Sigmoid colon (tissue), 7 donors: ENCODE results near the gene PIWIL4. TPM values are rescaled to one million over a fixed set of nuclear protein-coding genes. Genes with fewer than 3 reads are reported as not detected.
A peak's percentile ranks its signal among the peaks of the same experiment; 100 is the strongest.
"Not testable (repeated sequence)": the region's sequence is repeated elsewhere in the genome, so short reads cannot be mapped to it uniquely, and the experiment has no call there.

Experiments used
- DNase-seq: peaks from one replicate; pipeline ENCODE4 v3.0.0-alpha.2; 2019
- H3K27ac ChIP-seq, 4 donors: fragments of 200-600 bp; sonication (generic); one replicate each; pipeline ENCODE4 v1.5.1; 2016 to 2019; ENCODE audit warnings: mild to moderate bottlenecking in 1 of 4
- H3K27me3 ChIP-seq, 3 donors: fragments of 200-600 bp; sonication (generic); one replicate each; pipeline ENCODE4 v1.5.1; 2019; ENCODE audit warnings: mild to moderate bottlenecking in 1 of 3
- H3K36me3 ChIP-seq, 4 donors: fragments of 200-600 bp; sonication (generic); one replicate each; pipeline ENCODE4 v1.5.1; 2016 to 2019
- H3K4me1 ChIP-seq, 4 donors: fragments of 200-600 bp; sonication (generic); one replicate each; pipeline ENCODE4 v1.5.1; 2017 to 2019
- H3K4me3 ChIP-seq, 4 donors: fragments of 200-600 bp; sonication (generic); one replicate each; pipeline ENCODE4 v1.5.1; 2017 to 2019; ENCODE audit warnings: mild to moderate bottlenecking in 2 of 4, moderate library complexity in 1 of 4
- H3K9me3 ChIP-seq, 4 donors: fragments of 200-600 bp in 3 of 4; sonication (generic) in 3 of 4; one replicate each; pipeline versions ENCODE4 v1.5.1 to v1.6.1; 2013 to 2019
- CTCF ChIP-seq, 4 experiments: fragments of 450-650 bp in 3 of 4; fragments of 200-600 bp in 1 of 4; IDR thresholded peaks; one replicate each; pipeline ENCODE4 v1.5.1; 2016 to 2019; ENCODE audit warnings: antibody characterized with exemption in 4 of 4, mild to moderate bottlenecking in 3 of 4, moderate library complexity in 2 of 4
- EP300 ChIP-seq, 4 donors: sonication (generic); formaldehyde crosslinking; IDR thresholded peaks; one replicate each; pipeline ENCODE4 v1.6.1; 2017; ENCODE audit warnings: antibody characterized with exemption in 4 of 4
- POLR2A ChIP-seq, 2 donors: fragments of 450-650 bp; IDR thresholded peaks; one replicate each; pipeline ENCODE4 v1.6.1; 2016; ENCODE audit warnings: antibody characterized with exemption in 2 of 2, mild to moderate bottlenecking in 2 of 2, moderate library complexity in 2 of 2
- POLR2AphosphoS5 ChIP-seq, 4 donors: sonication (generic); formaldehyde crosslinking; IDR thresholded peaks; one replicate each; pipeline ENCODE4 v1.6.1; 2017; ENCODE audit warnings: antibody characterized with exemption in 4 of 4
- WGBS, 2 donors: extraction: QIAGEN DNeasy Blood & Tissue Kit; methylation state at CpG; one replicate each; pipeline ENCODE4 v1.1.7; 2013; 5-methylcytosine and 5-hydroxymethylcytosine counted together
- intact Hi-C: fragments of 100-400 bp; cut with DNase I; formaldehyde crosslinking; loops from one replicate; pipeline ENCODE4 v1.15.1; 2023
- polyA plus RNA-seq, 3 donors: library from polyadenylated mRNA; stranded (reverse); fragments of 200-250 nt; gene quantifications; one replicate each; pipeline ENCODE4 v1.2.3, GENCODE V29; 2013
- total RNA-seq, 4 donors: library from RNA; depleted of rRNA; stranded (reverse); fragments of >200 nt; gene quantifications; one replicate each; pipeline ENCODE4 v1.1.0, GENCODE V29; 2016
- donor health status: healthy with polysubstance abuse.
- donor health status: Bipolar disorder and iron deficiency.
- donor health status: healthy.

The PIWIL4 gene
- total and polyA plus RNA-seq, 7 donors, result 3.5 to 8.1 (median 4.3) TPM

DNA sequence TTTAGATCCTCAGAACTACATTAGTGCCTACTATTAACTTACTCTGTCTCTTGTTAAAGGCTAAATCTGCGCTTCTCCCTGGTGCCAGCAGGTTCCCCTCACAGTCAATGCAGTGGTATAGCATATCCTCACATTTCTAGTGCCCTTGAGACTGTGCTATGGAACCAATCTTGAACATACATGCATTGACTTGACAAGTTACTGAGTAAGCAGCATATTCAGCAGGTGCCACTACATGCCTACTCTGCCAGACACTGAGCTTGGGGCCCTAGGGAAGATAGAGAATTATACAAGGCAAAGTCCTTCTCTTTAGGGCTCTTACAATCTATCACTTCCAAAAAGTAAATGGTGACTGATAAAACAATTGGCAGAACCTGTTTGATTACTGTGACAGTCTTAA is 20.3 kb upstream of the PIWIL4 start:
- TF ChIP-seq EP300 (IDR thresholded peaks at IDR 0.05) (no peak), POLR2A (IDR thresholded peaks at IDR 0.05) (peak in 1 of 2 donors; percentile 12)
- no peaks in the 10 kb centered on the region for H3K27me3 ChIP-seq
- peak overlapping the region in 1 of 4 donors; percentile 72 for H3K4me3 ChIP-seq
- DNase-seq, result no peak
- H3K4me1 ChIP-seq, result peaks cover 0 to 58% (median 50%) of the 10 kb centered on the region in 4 donors
- WGBS, 2 donors, result 25 to 65% methylated on average over 1 of the region's 1 CpG
- H3K9me3 ChIP-seq, result no peaks in the 10 kb centered on the region
- no peak overlapping the region for H3K27ac ChIP-seq
- intact Hi-C loops, result loop anchor here (10.0 kb wide), 1 partner anchor 218 kb away; the partner anchor contains the start of gene AMOTL1
- no peaks in the 10 kb centered on the region for H3K36me3 ChIP-seq

GRCh38 chr11:94549146-94549545 is 18.0 kb upstream of the PIWIL4 start:
- Histone ChIP-seq H3K9me3 (no peaks in the 10 kb centered on the region), H3K4me3 (no peak overlapping the region), H3K36me3 (no peaks in the 10 kb centered on the region), H3K27ac (no peak overlapping the region), H3K4me1 (peaks cover 0 to 50% (median 40%) of the 10 kb centered on the region in 4 donors), H3K27me3 (no peaks in the 10 kb centered on the region)
- DNase-seq, result no peak
- TF ChIP-seq POLR2AphosphoS5 (IDR thresholded peaks at IDR 0.05), result no peak
- no peak for TF ChIP-seq POLR2A (IDR thresholded peaks at IDR 0.05)
- no peak for TF ChIP-seq EP300 (IDR thresholded peaks at IDR 0.05)
- no peak for TF ChIP-seq CTCF (IDR thresholded peaks at IDR 0.05)
- intact Hi-C loops, result loop anchor here (10.0 kb wide), 1 partner anchor 216 kb away; the partner anchor contains the start of gene AMOTL1
- WGBS, 2 donors, result 21 to 60% methylated on average over 5 of the region's 5 CpGs

- Histone ChIP-seq H3K27me3 (no peaks in the 10 kb centered on the region), H3K27ac (no peak overlapping the region), H3K36me3 (no peaks in the 10 kb centered on the region), H3K4me3 (no peak overlapping the region), H3K4me1 (peaks cover 0 to 39% (median 32%) of the 10 kb centered on the region in 4 donors), H3K9me3 (no peaks in the 10 kb centered on the region)
- TF ChIP-seq EP300 (IDR thresholded peaks at IDR 0.05) (no peak), POLR2A (IDR thresholded peaks at IDR 0.05) (no peak), POLR2AphosphoS5 (IDR thresholded peaks at IDR 0.05) (no peak), CTCF (IDR thresholded peaks at IDR 0.05) (no peak)
- intact Hi-C loops, result no loop called here
- 11 to 36% methylated on average over 4 of the region's 4 CpGs for WGBS, 2 donors
- DNase-seq, result no peak
These were observed 16.7 kb upstream of the PIWIL4 start for GRCh38 chr11:94550513-94550912.

GRCh38 chr11:94553938-94554337 is 13.2 kb upstream of the PIWIL4 start:
- Histone ChIP-seq H3K27ac (no peak overlapping the region), H3K36me3 (no peaks in the 10 kb centered on the region), H3K4me3 (no peak overlapping the region), H3K9me3 (no peaks in the 10 kb centered on the region), H3K4me1 (peaks cover 0 to 29% (median 11%) of the 10 kb centered on the region in 4 donors), H3K27me3 (no peaks in the 10 kb centered on the region)
- no peak for DNase-seq
- WGBS, 2 donors, result 91 to 98% methylated on average over 1 of the region's 1 CpG
- intact Hi-C loops, result no loop called here
- TF ChIP-seq POLR2AphosphoS5 (IDR thresholded peaks at IDR 0.05), result no peak

DNA sequence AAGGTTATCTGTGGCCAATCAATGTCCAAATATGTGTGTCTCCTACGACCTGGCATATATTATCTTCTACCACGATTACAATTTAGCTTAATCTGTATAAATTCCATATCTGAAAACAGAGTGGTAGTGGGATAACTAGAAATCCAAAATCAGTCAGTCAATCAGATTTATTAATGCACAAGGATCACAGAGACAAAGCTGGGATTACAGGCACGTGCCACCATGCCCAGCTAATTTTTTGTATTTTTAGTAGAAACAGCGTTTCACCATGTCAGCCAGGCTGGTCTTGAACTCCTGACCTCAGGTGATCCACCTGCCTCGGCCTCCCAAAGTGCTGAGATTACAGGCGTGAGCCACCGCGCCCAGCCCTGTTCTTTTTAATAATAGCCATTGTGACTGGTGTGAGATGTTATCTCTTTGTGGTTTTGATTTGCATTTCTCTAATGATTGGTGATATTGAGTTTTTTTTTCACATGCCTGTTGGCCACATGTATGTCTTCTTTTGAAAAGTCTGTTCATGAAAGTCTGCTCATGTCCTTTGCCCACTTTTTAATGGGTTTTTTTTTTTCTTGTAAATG is 11.3 kb upstream of the PIWIL4 start:
- H3K4me1 ChIP-seq, result peaks cover 0 to 22% (median 7%) of the 10 kb centered on the region in 4 donors
- H3K27ac ChIP-seq, H3K9me3 ChIP-seq, intact Hi-C loops, H3K36me3 ChIP-seq, H3K27me3 ChIP-seq, H3K4me3 ChIP-seq, DNase-seq: not testable (repeated sequence)
- WGBS, 2 donors, result 80 to 88% methylated on average over 8 of the region's 8 CpGs

- DNase-seq, result no peak
- Histone ChIP-seq H3K4me1 (peaks cover 0 to 22% (median 7%) of the 10 kb centered on the region in 4 donors), H3K27ac (peak overlapping the region in 1 of 4 donors; percentile 1), H3K9me3 (no peaks in the 10 kb centered on the region), H3K4me3 (no peak overlapping the region), H3K27me3 (no peaks in the 10 kb centered on the region), H3K36me3 (no peaks in the 10 kb centered on the region)
- intact Hi-C loops, result no loop called here
- TF ChIP-seq POLR2A (IDR thresholded peaks at IDR 0.05), result no peak
- no peak for TF ChIP-seq EP300 (IDR thresholded peaks at IDR 0.05)
- TF ChIP-seq CTCF (IDR thresholded peaks at IDR 0.05), result no peak
- TF ChIP-seq POLR2AphosphoS5 (IDR thresholded peaks at IDR 0.05), result no peak
These were observed 9.7 kb upstream of the PIWIL4 start for GRCh38 chr11:94557421-94557820.
